ENCODE results near the gene F7.

- TF ChIP-seq CTCF (IDR thresholded peaks at IDR 0.05) (no peak), POLR2A (IDR thresholded peaks at IDR 0.05) (no peak)
Measured at GRCh38 chr13:113083022-113083373, 22.6 kb upstream of the F7 start.
